ENCODE results near the gene PEX14. TPM values are rescaled to one million over a fixed set of nuclear protein-coding genes. Genes with fewer than 3 reads are reported as not detected.

PEX14 gene
- total and polyA plus RNA-seq, 2 experiments from 2014 or later: 17.6 to 19.6 TPM

GRCh38 chr1:10622910-10623685 lies 148.3 kb downstream of the PEX14 start:
- H3K27ac Mint-ChIP-seq: no peak overlapping the region
- no peaks in the 10 kb centered on the region for H3F3A ChIP-seq (replicated peaks; ENCODE audit: low read depth)
- H3K9me3 Mint-ChIP-seq: no peaks in the 10 kb centered on the region; the same call in 2 of the 3 replicates
- no peaks in the 10 kb centered on the region for H4K20me1 ChIP-seq (replicated peaks; ENCODE audit: insufficient read depth)
- no peaks in the 10 kb centered on the region for H3K79me2 ChIP-seq (replicated peaks; ENCODE audit: insufficient read depth)
- no peaks in the 10 kb centered on the region for H3K9me2 ChIP-seq (ENCODE audit: insufficient read depth)
- H3K4me1 ChIP-seq (ENCODE audit: insufficient read depth): no peaks in the 10 kb centered on the region
- H3K27me3 Mint-ChIP-seq (ENCODE audit: insufficient read depth, low read depth, poor library complexity): peaks cover 10% of the 10 kb centered on the region
- H3K27ac ChIP-seq (ENCODE audit: low read depth): no peak overlapping the region
- TF ChIP-seq EZH2phosphoT487 (IDR thresholded peaks at IDR 0.05; ENCODE audit: unreplicated experiment): no peak
- TF ChIP-seq POLR2AphosphoS5 (IDR thresholded peaks at IDR 0.05; ENCODE audit: low read depth): no peak
- TF ChIP-seq, protein P1, sequence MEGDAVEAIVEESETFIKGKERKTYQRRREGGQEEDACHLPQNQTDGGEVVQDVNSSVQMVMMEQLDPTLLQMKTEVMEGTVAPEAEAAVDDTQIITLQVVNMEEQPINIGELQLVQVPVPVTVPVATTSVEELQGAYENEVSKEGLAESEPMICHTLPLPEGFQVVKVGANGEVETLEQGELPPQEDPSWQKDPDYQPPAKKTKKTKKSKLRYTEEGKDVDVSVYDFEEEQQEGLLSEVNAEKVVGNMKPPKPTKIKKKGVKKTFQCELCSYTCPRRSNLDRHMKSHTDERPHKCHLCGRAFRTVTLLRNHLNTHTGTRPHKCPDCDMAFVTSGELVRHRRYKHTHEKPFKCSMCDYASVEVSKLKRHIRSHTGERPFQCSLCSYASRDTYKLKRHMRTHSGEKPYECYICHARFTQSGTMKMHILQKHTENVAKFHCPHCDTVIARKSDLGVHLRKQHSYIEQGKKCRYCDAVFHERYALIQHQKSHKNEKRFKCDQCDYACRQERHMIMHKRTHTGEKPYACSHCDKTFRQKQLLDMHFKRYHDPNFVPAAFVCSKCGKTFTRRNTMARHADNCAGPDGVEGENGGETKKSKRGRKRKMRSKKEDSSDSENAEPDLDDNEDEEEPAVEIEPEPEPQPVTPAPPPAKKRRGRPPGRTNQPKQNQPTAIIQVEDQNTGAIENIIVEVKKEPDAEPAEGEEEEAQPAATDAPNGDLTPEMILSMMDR (conservative IDR thresholded peaks at IDR 0.05; ENCODE audit: low read depth in 2 of 2): no peak
- no peak for TF ChIP-seq ZNF331 (CRISPR knock-in tag; IDR thresholded peaks at IDR 0.05; ENCODE audit: low read depth)
- TF ChIP-seq ZNF114 (CRISPR knock-in tag; IDR thresholded peaks at IDR 0.05): no peak
- no peak for TF ChIP-seq ETS1 (IDR thresholded peaks at IDR 0.05)
- TF ChIP-seq REST (IDR thresholded peaks at IDR 0.05; ENCODE audit: unreplicated experiment): no peak
- TF ChIP-seq, protein P2, sequence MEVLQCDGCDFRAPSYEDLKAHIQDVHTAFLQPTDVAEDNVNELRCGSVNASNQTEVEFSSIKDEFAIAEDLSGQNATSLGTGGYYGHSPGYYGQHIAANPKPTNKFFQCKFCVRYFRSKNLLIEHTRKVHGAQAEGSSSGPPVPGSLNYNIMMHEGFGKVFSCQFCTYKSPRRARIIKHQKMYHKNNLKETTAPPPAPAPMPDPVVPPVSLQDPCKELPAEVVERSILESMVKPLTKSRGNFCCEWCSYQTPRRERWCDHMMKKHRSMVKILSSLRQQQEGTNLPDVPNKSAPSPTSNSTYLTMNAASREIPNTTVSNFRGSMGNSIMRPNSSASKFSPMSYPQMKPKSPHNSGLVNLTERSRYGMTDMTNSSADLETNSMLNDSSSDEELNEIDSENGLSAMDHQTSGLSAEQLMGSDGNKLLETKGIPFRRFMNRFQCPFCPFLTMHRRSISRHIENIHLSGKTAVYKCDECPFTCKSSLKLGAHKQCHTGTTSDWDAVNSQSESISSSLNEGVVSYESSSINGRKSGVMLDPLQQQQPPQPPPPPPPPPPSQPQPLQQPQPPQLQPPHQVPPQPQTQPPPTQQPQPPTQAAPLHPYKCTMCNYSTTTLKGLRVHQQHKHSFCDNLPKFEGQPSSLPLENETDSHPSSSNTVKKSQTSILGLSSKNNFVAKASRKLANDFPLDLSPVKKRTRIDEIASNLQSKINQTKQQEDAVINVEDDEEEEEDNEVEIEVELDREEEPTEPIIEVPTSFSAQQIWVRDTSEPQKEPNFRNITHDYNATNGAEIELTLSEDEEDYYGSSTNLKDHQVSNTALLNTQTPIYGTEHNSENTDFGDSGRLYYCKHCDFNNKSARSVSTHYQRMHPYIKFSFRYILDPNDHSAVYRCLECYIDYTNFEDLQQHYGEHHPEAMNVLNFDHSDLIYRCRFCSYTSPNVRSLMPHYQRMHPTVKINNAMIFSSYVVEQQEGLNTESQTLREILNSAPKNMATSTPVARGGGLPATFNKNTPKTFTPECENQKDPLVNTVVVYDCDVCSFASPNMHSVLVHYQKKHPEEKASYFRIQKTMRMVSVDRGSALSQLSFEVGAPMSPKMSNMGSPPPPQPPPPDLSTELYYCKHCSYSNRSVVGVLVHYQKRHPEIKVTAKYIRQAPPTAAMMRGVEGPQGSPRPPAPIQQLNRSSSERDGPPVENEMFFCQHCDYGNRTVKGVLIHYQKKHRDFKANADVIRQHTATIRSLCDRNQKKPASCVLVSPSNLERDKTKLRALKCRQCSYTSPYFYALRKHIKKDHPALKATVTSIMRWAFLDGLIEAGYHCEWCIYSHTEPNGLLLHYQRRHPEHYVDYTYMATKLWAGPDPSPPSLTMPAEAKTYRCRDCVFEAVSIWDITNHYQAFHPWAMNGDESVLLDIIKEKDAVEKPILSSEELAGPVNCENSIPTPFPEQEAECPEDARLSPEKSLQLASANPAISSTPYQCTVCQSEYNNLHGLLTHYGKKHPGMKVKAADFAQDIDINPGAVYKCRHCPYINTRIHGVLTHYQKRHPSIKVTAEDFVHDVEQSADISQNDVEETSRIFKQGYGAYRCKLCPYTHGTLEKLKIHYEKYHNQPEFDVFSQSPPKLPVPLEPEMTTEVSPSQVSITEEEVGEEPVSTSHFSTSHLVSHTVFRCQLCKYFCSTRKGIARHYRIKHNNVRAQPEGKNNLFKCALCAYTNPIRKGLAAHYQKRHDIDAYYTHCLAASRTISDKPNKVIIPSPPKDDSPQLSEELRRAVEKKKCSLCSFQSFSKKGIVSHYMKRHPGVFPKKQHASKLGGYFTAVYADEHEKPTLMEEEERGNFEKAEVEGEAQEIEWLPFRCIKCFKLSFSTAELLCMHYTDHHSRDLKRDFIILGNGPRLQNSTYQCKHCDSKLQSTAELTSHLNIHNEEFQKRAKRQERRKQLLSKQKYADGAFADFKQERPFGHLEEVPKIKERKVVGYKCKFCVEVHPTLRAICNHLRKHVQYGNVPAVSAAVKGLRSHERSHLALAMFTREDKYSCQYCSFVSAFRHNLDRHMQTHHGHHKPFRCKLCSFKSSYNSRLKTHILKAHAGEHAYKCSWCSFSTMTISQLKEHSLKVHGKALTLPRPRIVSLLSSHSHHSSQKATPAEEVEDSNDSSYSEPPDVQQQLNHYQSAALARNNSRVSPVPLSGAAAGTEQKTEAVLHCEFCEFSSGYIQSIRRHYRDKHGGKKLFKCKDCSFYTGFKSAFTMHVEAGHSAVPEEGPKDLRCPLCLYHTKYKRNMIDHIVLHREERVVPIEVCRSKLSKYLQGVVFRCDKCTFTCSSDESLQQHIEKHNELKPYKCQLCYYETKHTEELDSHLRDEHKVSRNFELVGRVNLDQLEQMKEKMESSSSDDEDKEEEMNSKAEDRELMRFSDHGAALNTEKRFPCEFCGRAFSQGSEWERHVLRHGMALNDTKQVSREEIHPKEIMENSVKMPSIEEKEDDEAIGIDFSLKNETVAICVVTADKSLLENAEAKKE (CRISPR knock-in tag; IDR thresholded peaks at IDR 0.05): no peak
- no peak for TF ChIP-seq EZH2 (IDR thresholded peaks at IDR 0.05; ENCODE audit: low read depth, unreplicated experiment)
- no peak for TF ChIP-seq JUNB (IDR thresholded peaks at IDR 0.05; ENCODE audit: unreplicated experiment)
- TF ChIP-seq CREB1 (CRISPR knock-in tag; IDR thresholded peaks at IDR 0.05; ENCODE audit: low read depth): no peak
- no peak for TF ChIP-seq STAT1 (IDR thresholded peaks at IDR 0.05; ENCODE audit: unreplicated experiment)
- TF ChIP-seq NANOG (IDR thresholded peaks at IDR 0.05; ENCODE audit: borderline replicate concordance): no peak
- H3K4me3 ChIP-seq: no peak overlapping the region
- H2AFZ ChIP-seq: no peak overlapping the region
- H3K4me2 ChIP-seq: no peak overlapping the region
- DNase-seq (ENCODE audit: low spot score): no peak
- no peaks in the 10 kb centered on the region for H3K27me3 ChIP-seq (ENCODE audit: insufficient read depth)
- no peaks in the 10 kb centered on the region for H3K36me3 ChIP-seq (ENCODE audit: insufficient read depth)
- H3K4me1 Mint-ChIP-seq: no peaks in the 10 kb centered on the region; the same call in 2 of the 3 replicates
- ATAC-seq: no peak
- no peak overlapping the region for H3K4me3 Mint-ChIP-seq
- no peaks in the 10 kb centered on the region for H3K36me3 Mint-ChIP-seq (ENCODE audit: low read depth)

Data from GM23338 (cell line).